Measurements from ENCODE around the gene RGS7. TPM values are rescaled to one million over a fixed set of nuclear protein-coding genes. Genes with fewer than 3 reads are reported as not detected.

RGS7 gene
- 0.07 TPM for polyA plus RNA-seq (2013, experiment 1 of 2)
- 0.07 TPM for polyA plus RNA-seq (2013, experiment 2 of 2)

DNA sequence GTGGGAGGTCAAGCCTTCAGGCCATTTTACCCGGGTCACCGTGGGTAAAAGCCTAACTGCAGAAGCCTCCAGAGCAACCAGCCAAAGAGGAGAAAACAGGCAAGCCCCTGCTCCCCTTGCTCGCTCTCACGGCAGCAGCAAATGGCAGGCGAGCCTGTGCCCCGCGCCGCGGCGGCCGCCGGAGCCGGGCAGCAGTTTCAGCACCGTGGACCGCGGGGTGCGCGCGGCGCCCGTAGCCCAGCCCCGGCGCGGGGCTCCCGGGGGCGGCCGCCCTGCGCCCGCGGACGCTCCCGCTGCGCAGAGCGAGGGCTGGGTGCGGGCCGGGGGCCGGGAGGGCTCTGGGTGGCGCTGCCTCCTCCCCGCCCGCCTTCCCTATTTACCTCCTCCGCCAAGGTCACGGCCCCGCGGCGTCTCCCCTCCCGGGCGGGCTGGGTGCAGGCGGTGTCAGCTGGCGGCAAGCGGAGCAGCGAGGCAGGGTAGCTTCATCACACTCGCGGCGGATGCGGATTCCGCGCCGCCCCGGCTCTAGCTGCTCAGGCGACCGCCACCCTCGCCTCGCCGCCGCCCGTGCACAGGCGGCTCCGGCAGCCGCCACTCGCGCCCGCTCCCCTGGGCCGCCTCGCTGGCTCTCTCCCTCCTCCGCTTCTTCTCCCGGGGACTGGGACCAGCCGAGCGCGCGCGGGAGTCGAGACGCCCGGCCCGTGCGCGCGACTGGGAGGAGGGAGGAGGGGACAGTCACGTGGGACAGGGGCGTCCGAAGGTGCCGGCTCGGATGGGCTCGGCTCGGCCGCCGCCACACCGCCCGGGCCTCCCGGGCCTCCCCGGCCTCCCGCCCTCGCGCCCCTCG lies at the start of gene RGS7:
Gene RGS7 (minus strand): TSS at position 687 of the 847 bp plus-strand sequence.
- peak within 1 kb of the TSS; percentile 52 to 90 for H3K4me3 ChIP-seq (ENCODE audit: low read length in 2 of 2)
- no peak within 1 kb of the TSS for H2AK5ac ChIP-seq (ENCODE audit: low read depth, low read length)
- H3K27me3 ChIP-seq (ENCODE audit: control insufficient read depth in 3 of 3, insufficient read depth in 3 of 3, low read depth in 1 of 3, low read length in 3 of 3), result peaks cover 0 to 50% (median 20%) of the 10 kb centered on the region in 3 experiments
- no peak within 1 kb of the TSS for H4K91ac ChIP-seq (ENCODE audit: low read depth, low read length, poor library complexity)
- peak within 1 kb of the TSS; percentile 52 for H3K23ac ChIP-seq (ENCODE audit: low read depth, low read length, poor library complexity)
- H3K4ac ChIP-seq (ENCODE audit: low read length), result no peak within 1 kb of the TSS
- H2BK120ac ChIP-seq (ENCODE audit: low read depth, low read length), result no peak within 1 kb of the TSS
- no peak within 1 kb of the TSS for H3K27ac ChIP-seq (replicated peaks; ENCODE audit: low read length)
- DNase-seq (ENCODE audit: low spot score), result peak; percentile 63
- H3K4me1 ChIP-seq (ENCODE audit: control insufficient read depth in 2 of 2, insufficient read depth in 1 of 2, low read depth in 1 of 2, low read length in 2 of 2), result peaks cover 0 to 2% of the 10 kb centered on the region in 2 donors
- H3K36me3 ChIP-seq (replicated peaks in 1 of 2; ENCODE audit: control insufficient read depth in 2 of 2, insufficient read depth in 2 of 2, low read length in 2 of 2), result no peaks in the 10 kb centered on the region
- peak within 1 kb of the TSS; percentile 74 for H3K9ac ChIP-seq (ENCODE audit: low read depth, low read length, poor library complexity)
- H2BK5ac ChIP-seq (ENCODE audit: low read length), result no peak within 1 kb of the TSS
- H3K18ac ChIP-seq (ENCODE audit: low read length), result peak within 1 kb of the TSS; percentile 87
- no peak within 1 kb of the TSS for H2BK15ac ChIP-seq (ENCODE audit: low read length)
- WGBS, 2 donors (ENCODE audit: extremely low coverage in 2 of 2, insufficient read length in 2 of 2, insufficient replicate concordance in 1 of 2), result no CpG with 5 or more reads among the region's 105 CpGs
- H4K8ac ChIP-seq (ENCODE audit: low read depth, low read length), result no peak within 1 kb of the TSS
- H3K14ac ChIP-seq (ENCODE audit: low read length), result peak within 1 kb of the TSS; percentile 71
- no peaks in the 10 kb centered on the region for H3K9me3 ChIP-seq (replicated peaks in 1 of 2; ENCODE audit: control insufficient read depth in 2 of 2, insufficient read depth in 1 of 2, low read depth in 1 of 2, low read length in 2 of 2)
- H2AFZ ChIP-seq (ENCODE audit: low read length), result peak within 1 kb of the TSS; percentile 97
- H3K79me1 ChIP-seq (ENCODE audit: low read depth, low read length), result no peaks in the 10 kb centered on the region
- peak within 1 kb of the TSS; percentile 90 for H3K4me2 ChIP-seq (ENCODE audit: insufficient read depth, low read length, poor library complexity, severe bottlenecking)
- H2BK12ac ChIP-seq (ENCODE audit: low read length), result peak within 1 kb of the TSS; percentile 36

DNA sequence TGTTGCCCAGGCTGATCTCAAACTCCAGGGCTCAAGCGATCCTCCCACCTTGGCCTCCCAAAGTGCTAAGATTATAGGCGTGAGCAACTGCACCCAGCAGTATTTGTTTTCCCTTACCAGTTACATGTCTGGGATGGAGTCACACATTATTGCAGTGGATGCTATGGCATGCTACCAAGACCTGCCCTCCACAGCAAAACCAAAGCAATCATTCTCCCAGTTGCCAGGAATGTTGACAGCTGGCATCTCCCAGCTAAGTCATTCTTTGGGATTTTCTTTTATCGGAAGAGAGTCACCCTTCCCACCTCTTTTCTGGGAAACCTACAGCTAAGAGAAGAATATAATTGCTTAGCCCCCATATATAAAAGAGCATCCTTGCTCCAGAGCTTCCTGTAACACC lies 49.4 kb upstream of the RGS7 start:
- Histone ChIP-seq H3K4me2 (ENCODE audit: insufficient read depth, low read length, poor library complexity, severe bottlenecking) (no peak overlapping the region), H3K9ac (ENCODE audit: low read depth, low read length, poor library complexity) (no peak overlapping the region), H2BK5ac (ENCODE audit: low read length) (no peak overlapping the region), H3K79me1 (ENCODE audit: low read depth, low read length) (no peaks in the 10 kb centered on the region), H3K27ac (replicated peaks; ENCODE audit: low read length) (no peak overlapping the region), H2AFZ (ENCODE audit: low read length) (no peak overlapping the region), H4K91ac (ENCODE audit: low read depth, low read length, poor library complexity) (no peak overlapping the region), H3K4me1 (ENCODE audit: control insufficient read depth in 2 of 2, insufficient read depth in 1 of 2, low read depth in 1 of 2, low read length in 2 of 2) (no peaks in the 10 kb centered on the region), H3K4me3 (ENCODE audit: low read length in 2 of 2) (no peak overlapping the region), H2BK12ac (ENCODE audit: low read length) (no peak overlapping the region), H2AK5ac (ENCODE audit: low read depth, low read length) (no peak overlapping the region), H3K18ac (ENCODE audit: low read length) (no peak overlapping the region), H3K36me3 (replicated peaks in 1 of 2; ENCODE audit: control insufficient read depth in 2 of 2, insufficient read depth in 2 of 2, low read length in 2 of 2) (no peaks in the 10 kb centered on the region), H3K27me3 (ENCODE audit: control insufficient read depth in 3 of 3, insufficient read depth in 3 of 3, low read depth in 1 of 3, low read length in 3 of 3) (no peaks in the 10 kb centered on the region), H4K8ac (ENCODE audit: low read depth, low read length) (no peak overlapping the region), H3K9me3 (replicated peaks in 1 of 2; ENCODE audit: control insufficient read depth in 2 of 2, insufficient read depth in 1 of 2, low read depth in 1 of 2, low read length in 2 of 2) (no peaks in the 10 kb centered on the region), H3K23ac (ENCODE audit: low read depth, low read length, poor library complexity) (no peak overlapping the region), H2BK15ac (ENCODE audit: low read length) (no peak overlapping the region), H2BK120ac (ENCODE audit: low read depth, low read length) (no peak overlapping the region), H3K4ac (ENCODE audit: low read length) (no peak overlapping the region), H3K14ac (ENCODE audit: low read length) (no peak overlapping the region)
- DNase-seq (ENCODE audit: low spot score), result no peak
- no CpG with 5 or more reads among the region's 3 CpGs for WGBS, 2 donors (ENCODE audit: extremely low coverage in 2 of 2, insufficient read length in 2 of 2, insufficient replicate concordance in 1 of 2)

DNA sequence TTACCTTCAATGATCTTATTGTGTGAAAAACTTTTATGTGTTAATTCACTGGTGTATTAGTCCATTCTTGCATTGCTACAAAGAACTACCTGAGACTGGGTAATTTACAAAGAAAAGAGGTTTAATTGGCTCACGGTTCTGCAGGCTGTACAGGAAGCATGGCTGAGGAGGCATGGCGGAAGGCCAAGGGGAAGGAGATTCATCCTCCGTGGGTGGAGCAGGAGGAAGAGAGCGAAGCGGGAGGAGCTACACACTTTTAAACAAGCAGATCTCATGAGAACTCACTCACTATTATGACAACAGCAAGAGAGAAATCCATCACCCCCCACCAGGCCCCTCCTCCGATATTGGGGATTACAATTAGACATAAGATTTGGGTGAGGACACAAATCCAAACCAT lies 44.2 kb upstream of the RGS7 start:
- H3K9me3 ChIP-seq (replicated peaks in 1 of 2; ENCODE audit: control insufficient read depth in 2 of 2, insufficient read depth in 1 of 2, low read depth in 1 of 2, low read length in 2 of 2), result no peaks in the 10 kb centered on the region
- no peak overlapping the region for H2AK5ac ChIP-seq (ENCODE audit: low read depth, low read length)
- H3K4me1 ChIP-seq (ENCODE audit: control insufficient read depth in 2 of 2, insufficient read depth in 1 of 2, low read depth in 1 of 2, low read length in 2 of 2), result peaks cover 0 to 5% of the 10 kb centered on the region in 2 donors
- H2BK15ac ChIP-seq (ENCODE audit: low read length), result no peak overlapping the region
- H3K27me3 ChIP-seq (ENCODE audit: control insufficient read depth in 3 of 3, insufficient read depth in 3 of 3, low read depth in 1 of 3, low read length in 3 of 3), result no peaks in the 10 kb centered on the region
- H2AFZ ChIP-seq (ENCODE audit: low read length), result no peak overlapping the region
- no peak overlapping the region for H3K4me3 ChIP-seq (ENCODE audit: low read length in 2 of 2)
- H4K91ac ChIP-seq (ENCODE audit: low read depth, low read length, poor library complexity), result no peak overlapping the region
- no CpG with 5 or more reads among the region's 6 CpGs for WGBS, 2 donors (ENCODE audit: extremely low coverage in 2 of 2, insufficient read length in 2 of 2, insufficient replicate concordance in 1 of 2)
- no peak overlapping the region for H2BK12ac ChIP-seq (ENCODE audit: low read length)
- no peak overlapping the region for H2BK5ac ChIP-seq (ENCODE audit: low read length)
- H3K36me3 ChIP-seq (replicated peaks in 1 of 2; ENCODE audit: control insufficient read depth in 2 of 2, insufficient read depth in 2 of 2, low read length in 2 of 2), result no peaks in the 10 kb centered on the region
- no peak overlapping the region for H3K27ac ChIP-seq (replicated peaks; ENCODE audit: low read length)
- H3K18ac ChIP-seq (ENCODE audit: low read length), result no peak overlapping the region
- no peak for DNase-seq (ENCODE audit: low spot score)
- H4K8ac ChIP-seq (ENCODE audit: low read depth, low read length), result no peak overlapping the region
- no peak overlapping the region for H3K9ac ChIP-seq (ENCODE audit: low read depth, low read length, poor library complexity)
- H3K4ac ChIP-seq (ENCODE audit: low read length), result no peak overlapping the region
- H3K79me1 ChIP-seq (ENCODE audit: low read depth, low read length), result no peaks in the 10 kb centered on the region
- H3K4me2 ChIP-seq (ENCODE audit: insufficient read depth, low read length, poor library complexity, severe bottlenecking), result no peak overlapping the region
- H2BK120ac ChIP-seq (ENCODE audit: low read depth, low read length), result no peak overlapping the region
- H3K23ac ChIP-seq (ENCODE audit: low read depth, low read length, poor library complexity), result no peak overlapping the region
- no peak overlapping the region for H3K14ac ChIP-seq (ENCODE audit: low read length)
